ENCODE results near the gene SMAD5. TPM values are rescaled to one million over a fixed set of nuclear protein-coding genes. Genes with fewer than 3 reads are reported as not detected.

The SMAD5 gene
- total RNA-seq, 1 donor from 2014 or later = 48.5 TPM

GRCh38 chr5:136169218-136169617 is 36.6 kb downstream of the SMAD5 start:
- Histone ChIP-seq H3K27ac (ENCODE audit: low read depth, low read length) (no peak overlapping the region), H3K36me3 (ENCODE audit: control insufficient read depth in 3 of 3, insufficient read depth in 3 of 3, low read length in 3 of 3) (peaks cover 0 to 18% (median 11%) of the 10 kb centered on the region in 3 donors), H3K27me3 (ENCODE audit: control insufficient read depth in 3 of 3, insufficient read depth in 3 of 3, low read length in 3 of 3) (no peaks in the 10 kb centered on the region), H3K4me1 (ENCODE audit: control insufficient read depth in 3 of 3, insufficient read depth in 3 of 3, low read length in 3 of 3) (no peaks in the 10 kb centered on the region), H3K9me3 (ENCODE audit: control insufficient read depth in 3 of 3, low read length in 3 of 3) (no peaks in the 10 kb centered on the region), H3K4me3 (ENCODE audit: low read length in 3 of 3) (no peak overlapping the region), H3K9ac (ENCODE audit: low read depth in 1 of 3, low read length in 3 of 3) (no peak overlapping the region)

- Histone ChIP-seq H3K27me3 (ENCODE audit: control insufficient read depth in 3 of 3, insufficient read depth in 3 of 3, low read length in 3 of 3) (no peaks in the 10 kb centered on the region), H3K9me3 (ENCODE audit: control insufficient read depth in 3 of 3, low read length in 3 of 3) (no peaks in the 10 kb centered on the region), H3K9ac (ENCODE audit: low read depth in 1 of 3, low read length in 3 of 3) (no peak overlapping the region), H3K27ac (ENCODE audit: low read depth, low read length) (no peak overlapping the region), H3K4me1 (ENCODE audit: control insufficient read depth in 3 of 3, insufficient read depth in 3 of 3, low read length in 3 of 3) (no peaks in the 10 kb centered on the region), H3K36me3 (ENCODE audit: control insufficient read depth in 3 of 3, insufficient read depth in 3 of 3, low read length in 3 of 3) (peaks cover 0 to 34% (median 29%) of the 10 kb centered on the region in 3 donors), H3K4me3 (ENCODE audit: low read length in 3 of 3) (no peak overlapping the region)
These were observed 41.5 kb downstream of the SMAD5 start for GRCh38 chr5:136174021-136174659.

GRCh38 chr5:136182618-136183017 is 50.0 kb downstream of the SMAD5 start:
- H3K9me3 ChIP-seq (ENCODE audit: control insufficient read depth in 3 of 3, low read length in 3 of 3) = no peaks in the 10 kb centered on the region
- H3K27ac ChIP-seq (ENCODE audit: low read depth, low read length) = no peak overlapping the region
- H3K9ac ChIP-seq (ENCODE audit: low read depth in 1 of 3, low read length in 3 of 3) = no peak overlapping the region
- no peaks in the 10 kb centered on the region for H3K27me3 ChIP-seq (ENCODE audit: control insufficient read depth in 3 of 3, insufficient read depth in 3 of 3, low read length in 3 of 3)
- H3K36me3 ChIP-seq (ENCODE audit: control insufficient read depth in 3 of 3, insufficient read depth in 3 of 3, low read length in 3 of 3) = peaks cover 2 to 17% (median 12%) of the 10 kb centered on the region in 3 donors
- no peak overlapping the region for H3K4me3 ChIP-seq (ENCODE audit: low read length in 3 of 3)
- H3K4me1 ChIP-seq (ENCODE audit: control insufficient read depth in 3 of 3, insufficient read depth in 3 of 3, low read length in 3 of 3) = no peaks in the 10 kb centered on the region

GRCh38 chr5:136185974-136186665 is 53.5 kb downstream of the SMAD5 start:
- Histone ChIP-seq H3K4me3 (ENCODE audit: low read length in 3 of 3) (no peak overlapping the region), H3K4me1 (ENCODE audit: control insufficient read depth in 3 of 3, insufficient read depth in 3 of 3, low read length in 3 of 3) (peaks cover 0 to under 1% (median 0%) of the 10 kb centered on the region in 3 donors), H3K9me3 (ENCODE audit: control insufficient read depth in 3 of 3, low read length in 3 of 3) (no peaks in the 10 kb centered on the region), H3K27me3 (ENCODE audit: control insufficient read depth in 3 of 3, insufficient read depth in 3 of 3, low read length in 3 of 3) (peaks cover 0 to 4% (median 4%) of the 10 kb centered on the region in 3 donors), H3K27ac (ENCODE audit: low read depth, low read length) (no peak overlapping the region), H3K36me3 (ENCODE audit: control insufficient read depth in 3 of 3, insufficient read depth in 3 of 3, low read length in 3 of 3) (peaks cover 2 to 19% (median 18%) of the 10 kb centered on the region in 3 donors), H3K9ac (ENCODE audit: low read depth in 1 of 3, low read length in 3 of 3) (no peak overlapping the region)

DNA sequence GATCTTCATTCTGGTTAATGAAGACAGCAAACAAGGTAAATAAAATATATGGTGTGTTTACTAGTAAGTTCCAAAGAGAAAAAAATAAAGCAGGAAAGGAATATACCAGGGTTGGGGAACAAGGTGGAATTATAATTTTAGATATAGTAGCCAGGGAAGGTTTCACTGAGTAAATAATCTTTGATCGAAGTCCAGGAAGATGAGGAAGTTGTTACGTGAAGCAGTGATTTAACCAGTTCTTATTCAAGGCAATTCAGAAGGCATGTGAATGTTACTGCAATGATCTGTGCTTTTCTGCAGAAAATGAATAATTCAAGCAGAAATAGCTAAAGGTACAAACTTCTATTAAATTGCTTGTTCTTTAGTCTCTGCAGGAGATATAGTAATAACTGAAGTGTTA is 54.2 kb downstream of the SMAD5 start:
- H3K4me1 ChIP-seq (ENCODE audit: control insufficient read depth in 3 of 3, insufficient read depth in 3 of 3, low read length in 3 of 3) = peaks cover 5 to 7% (median 6%) of the 10 kb centered on the region in 3 donors
- no peak overlapping the region for H3K27ac ChIP-seq (ENCODE audit: low read depth, low read length)
- no peak overlapping the region for H3K9ac ChIP-seq (ENCODE audit: low read depth in 1 of 3, low read length in 3 of 3)
- no peaks in the 10 kb centered on the region for H3K9me3 ChIP-seq (ENCODE audit: control insufficient read depth in 3 of 3, low read length in 3 of 3)
- peaks cover under 1 to 19% (median 18%) of the 10 kb centered on the region in 3 donors for H3K36me3 ChIP-seq (ENCODE audit: control insufficient read depth in 3 of 3, insufficient read depth in 3 of 3, low read length in 3 of 3)
- peaks cover 4 to 10% (median 7%) of the 10 kb centered on the region in 3 donors for H3K27me3 ChIP-seq (ENCODE audit: control insufficient read depth in 3 of 3, insufficient read depth in 3 of 3, low read length in 3 of 3)
- H3K4me3 ChIP-seq (ENCODE audit: low read length in 3 of 3) = no peak overlapping the region

DNA sequence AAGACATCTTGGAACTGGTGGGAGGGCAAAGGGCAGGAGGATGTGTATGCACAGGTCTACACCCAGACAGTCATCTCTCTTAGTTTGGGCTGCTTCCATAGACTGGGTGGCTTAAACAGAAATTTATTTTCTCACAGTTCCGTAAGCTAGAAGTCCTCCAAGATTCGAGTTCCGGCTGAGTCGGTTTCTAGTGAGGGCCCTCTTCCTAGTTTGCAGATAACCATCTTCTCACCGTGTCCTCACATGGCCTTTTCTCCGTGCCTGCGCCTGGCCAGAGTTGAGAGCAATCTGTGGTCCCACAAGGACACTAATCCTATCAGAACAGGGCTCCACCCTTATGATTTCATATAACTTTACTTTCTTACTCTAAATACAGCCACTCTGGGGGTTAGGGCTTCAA is 56.2 kb downstream of the SMAD5 start:
- H3K36me3 ChIP-seq (ENCODE audit: control insufficient read depth in 3 of 3, insufficient read depth in 3 of 3, low read length in 3 of 3) = peaks cover 0 to 19% (median 18%) of the 10 kb centered on the region in 3 donors
- H3K9ac ChIP-seq (ENCODE audit: low read depth in 1 of 3, low read length in 3 of 3) = no peak overlapping the region
- no peak overlapping the region for H3K27ac ChIP-seq (ENCODE audit: low read depth, low read length)
- H3K4me3 ChIP-seq (ENCODE audit: low read length in 3 of 3) = no peak overlapping the region
- H3K9me3 ChIP-seq (ENCODE audit: control insufficient read depth in 3 of 3, low read length in 3 of 3) = no peaks in the 10 kb centered on the region
- peaks cover 4 to 18% (median 14%) of the 10 kb centered on the region in 3 donors for H3K27me3 ChIP-seq (ENCODE audit: control insufficient read depth in 3 of 3, insufficient read depth in 3 of 3, low read length in 3 of 3)
- peaks cover 9 to 21% (median 14%) of the 10 kb centered on the region in 3 donors for H3K4me1 ChIP-seq (ENCODE audit: control insufficient read depth in 3 of 3, insufficient read depth in 3 of 3, low read length in 3 of 3)

DNA sequence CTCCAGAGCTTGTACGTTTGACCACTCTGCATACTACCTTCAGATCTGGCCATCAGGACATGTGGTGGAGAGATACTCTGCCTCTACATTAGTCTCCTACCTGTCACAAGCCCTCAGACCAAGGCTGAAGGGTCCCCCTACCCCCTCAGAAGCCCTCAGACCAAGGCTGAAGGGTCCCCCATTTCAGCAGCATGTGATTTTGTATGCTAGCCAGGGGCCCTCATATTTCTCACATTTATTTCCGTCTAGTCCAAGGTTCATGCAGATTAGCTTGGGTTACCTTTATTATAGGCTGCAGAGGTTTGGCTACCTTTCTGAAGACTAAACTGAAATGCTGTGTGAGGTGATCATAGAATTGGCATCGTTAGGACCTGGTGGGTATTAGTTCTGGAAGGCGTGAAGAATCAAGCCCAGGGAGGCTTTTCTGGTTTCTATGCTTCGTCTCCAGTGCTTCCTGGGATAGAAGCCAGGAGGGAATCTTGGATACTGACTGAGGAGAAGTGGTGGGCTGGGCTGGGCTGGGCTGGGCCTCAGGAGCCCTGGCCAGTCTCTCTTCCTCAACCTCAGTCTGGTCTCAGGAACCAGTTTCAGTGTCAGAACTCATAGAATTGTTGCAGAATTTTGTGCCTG is 57.6 kb downstream of the SMAD5 start:
- H3K27me3 ChIP-seq (ENCODE audit: control insufficient read depth in 3 of 3, insufficient read depth in 3 of 3, low read length in 3 of 3) = peaks cover 4 to 18% (median 14%) of the 10 kb centered on the region in 3 donors
- no peak overlapping the region for H3K27ac ChIP-seq (ENCODE audit: low read depth, low read length)
- H3K4me1 ChIP-seq (ENCODE audit: control insufficient read depth in 3 of 3, insufficient read depth in 3 of 3, low read length in 3 of 3) = peaks cover 9 to 28% (median 15%) of the 10 kb centered on the region in 3 donors
- no peaks in the 10 kb centered on the region for H3K9me3 ChIP-seq (ENCODE audit: control insufficient read depth in 3 of 3, low read length in 3 of 3)
- peaks cover 0 to 19% (median 18%) of the 10 kb centered on the region in 3 donors for H3K36me3 ChIP-seq (ENCODE audit: control insufficient read depth in 3 of 3, insufficient read depth in 3 of 3, low read length in 3 of 3)
- H3K4me3 ChIP-seq (ENCODE audit: low read length in 3 of 3) = no peak overlapping the region
- H3K9ac ChIP-seq (ENCODE audit: low read depth in 1 of 3, low read length in 3 of 3) = no peak overlapping the region

DNA sequence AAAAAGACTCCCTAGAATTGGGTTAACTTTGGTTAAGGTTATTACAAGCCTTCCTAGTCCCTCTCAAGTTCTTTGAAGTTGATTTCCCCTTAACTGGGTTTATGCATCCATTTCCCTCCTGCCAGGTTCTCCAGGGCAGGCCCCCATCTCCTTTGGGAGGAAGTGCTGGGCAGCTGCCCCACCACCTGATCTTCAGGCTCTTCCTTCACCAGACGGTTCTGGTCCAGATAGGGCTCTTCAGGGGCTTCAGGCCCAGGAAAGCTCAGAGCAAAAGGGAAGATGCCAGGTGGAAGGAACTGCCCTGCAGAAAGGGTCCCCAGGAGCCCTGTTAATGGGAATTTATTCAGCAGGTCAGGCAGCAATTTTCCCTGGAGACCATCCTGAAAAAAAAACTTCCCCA is 58.3 kb downstream of the SMAD5 start:
- Histone ChIP-seq H3K27me3 (ENCODE audit: control insufficient read depth in 3 of 3, insufficient read depth in 3 of 3, low read length in 3 of 3) (peaks cover 4 to 18% (median 14%) of the 10 kb centered on the region in 3 donors), H3K9me3 (ENCODE audit: control insufficient read depth in 3 of 3, low read length in 3 of 3) (no peaks in the 10 kb centered on the region), H3K9ac (ENCODE audit: low read depth in 1 of 3, low read length in 3 of 3) (no peak overlapping the region), H3K36me3 (ENCODE audit: control insufficient read depth in 3 of 3, insufficient read depth in 3 of 3, low read length in 3 of 3) (peaks cover 0 to 18% (median 18%) of the 10 kb centered on the region in 3 donors), H3K27ac (ENCODE audit: low read depth, low read length) (no peak overlapping the region), H3K4me1 (ENCODE audit: control insufficient read depth in 3 of 3, insufficient read depth in 3 of 3, low read length in 3 of 3) (peaks cover 9 to 35% (median 22%) of the 10 kb centered on the region in 3 donors), H3K4me3 (ENCODE audit: low read length in 3 of 3) (no peak overlapping the region)

GRCh38 chr5:136191304-136192014 is 58.8 kb downstream of the SMAD5 start:
- Histone ChIP-seq H3K9ac (ENCODE audit: low read depth in 1 of 3, low read length in 3 of 3) (peak overlapping the region in 2 of 3 donors; percentile 53 to 82), H3K36me3 (ENCODE audit: control insufficient read depth in 3 of 3, insufficient read depth in 3 of 3, low read length in 3 of 3) (peaks cover 0 to 18% (median 14%) of the 10 kb centered on the region in 3 donors), H3K4me3 (ENCODE audit: low read length in 3 of 3) (peak overlapping the region; percentile 54 to 72 (median 69)), H3K9me3 (ENCODE audit: control insufficient read depth in 3 of 3, low read length in 3 of 3) (no peaks in the 10 kb centered on the region), H3K27me3 (ENCODE audit: control insufficient read depth in 3 of 3, insufficient read depth in 3 of 3, low read length in 3 of 3) (peaks cover 4 to 18% (median 14%) of the 10 kb centered on the region in 3 donors), H3K27ac (ENCODE audit: low read depth, low read length) (no peak overlapping the region), H3K4me1 (ENCODE audit: control insufficient read depth in 3 of 3, insufficient read depth in 3 of 3, low read length in 3 of 3) (peaks cover 9 to 39% (median 28%) of the 10 kb centered on the region in 3 donors)
